GM23248 (cell line): ENCODE measurements around the gene PDE10A. TPM values are rescaled to one million over a fixed set of nuclear protein-coding genes. Genes with fewer than 3 reads are reported as not detected.

Experiments used
- DNase-seq: peaks from one replicate; pipeline ENCODE4 v3.0.0-alpha.2; 2015
- H2AFZ ChIP-seq: fragments of 200-600 bp; sonication (generic); 2 replicates; pipeline ENCODE4 v1.6.1; 2016; ENCODE audit warnings: antibody characterized with exemption
- H3F3A ChIP-seq: fragments of 200-600 bp; sonication (generic); 2 replicates; pipeline ENCODE4 v1.6.1; 2016; ENCODE audit warnings: mild to moderate bottlenecking, antibody characterized with exemption, mixed run types; ENCODE audit not compliant: insufficient read depth
- H3K27ac ChIP-seq: fragments of 200-600 bp; sonication (generic); 2 replicates; pipeline ENCODE4 v1.5.1; 2016; ENCODE audit warnings: mild to moderate bottlenecking
- H3K27me3 ChIP-seq: fragments of 200-600 bp; sonication (generic); replicated peaks from 2 replicates; pipeline ENCODE4 v1.6.1; 2016; ENCODE audit warnings: mild to moderate bottlenecking; ENCODE audit not compliant: insufficient read depth
- H3K36me3 ChIP-seq: fragments of 200-600 bp; sonication (generic); 2 replicates; pipeline ENCODE4 v1.6.1; 2016; ENCODE audit warnings: low read depth, mild to moderate bottlenecking
- H3K4me1 ChIP-seq: fragments of 200-600 bp; sonication (generic); 2 replicates; pipeline ENCODE4 v1.6.1; 2016; ENCODE audit warnings: mild to moderate bottlenecking; ENCODE audit not compliant: insufficient read depth
- H3K4me2 ChIP-seq: fragments of 200-600 bp; sonication (generic); one replicate; pipeline ENCODE4 v1.6.1; 2016; ENCODE audit warnings: mild to moderate bottlenecking; ENCODE audit not compliant: unreplicated experiment
- H3K4me3 ChIP-seq: fragments of 200-600 bp; sonication (generic); 2 replicates; pipeline ENCODE4 v1.5.1; 2016; ENCODE audit warnings: mild to moderate bottlenecking
- H3K79me2 ChIP-seq: fragments of 200-600 bp; sonication (generic); 2 replicates; pipeline ENCODE4 v1.6.1; 2016; ENCODE audit warnings: mild to moderate bottlenecking; ENCODE audit not compliant: insufficient read depth
- H3K9ac ChIP-seq: fragments of 200-600 bp; sonication (generic); 2 replicates; pipeline ENCODE4 v1.6.1; 2016; ENCODE audit warnings: mild to moderate bottlenecking
- H3K9me2 ChIP-seq: fragments of 200-600 bp; sonication (generic); 2 replicates; pipeline ENCODE4 v1.6.1; 2016; ENCODE audit warnings: mixed run types, mild to moderate bottlenecking, moderate library complexity; ENCODE audit not compliant: insufficient read depth
- H3K9me3 ChIP-seq: fragments of 200-600 bp; sonication (generic); one replicate; pipeline ENCODE4 v1.6.1; 2017; ENCODE audit warnings: low read depth
- H4K20me1 ChIP-seq: fragments of 200-600 bp; sonication (generic); 2 replicates; pipeline ENCODE4 v1.6.0; 2016; ENCODE audit not compliant: insufficient read depth
- EZH2 ChIP-seq: fragments of 200-600 bp; sonication (generic); IDR thresholded peaks from 2 replicates; pipeline ENCODE4 v1.6.1; 2018; ENCODE audit warnings: antibody characterized with exemption, mild to moderate bottlenecking; ENCODE audit not compliant: insufficient read depth, poor library complexity, severe bottlenecking
- EZH2phosphoT487 ChIP-seq: fragments of 200-600 bp; sonication (generic); IDR thresholded peaks from 2 replicates; pipeline ENCODE4 v1.6.1; 2018; ENCODE audit warnings: antibody characterized with exemption, moderate library complexity, mild to moderate bottlenecking, low read depth; ENCODE audit not compliant: insufficient read depth
- WGBS, 2 experiments: methylation state at CpG; one replicate each; pipeline ENCODE4 v1.1.6; 2015 to 2017; ENCODE audit warnings: low lambda C conversion rate in 2 of 2, low coverage in 1 of 2; ENCODE audit errors: missing lambda C conversion rate in 2 of 2; 5-methylcytosine and 5-hydroxymethylcytosine counted together
- in situ Hi-C: fragments of 300-500 bp; cut with MboI; formaldehyde crosslinking; loops from 2 replicates; pipeline ENCODE4 v1.15.0; 2020
- polyA plus RNA-seq: library from polyadenylated mRNA; unstranded; fragments of >200 nt; fragmentation: Nextera tagmentation; extraction: Ambion mirVana; gene quantifications from 2 replicates; pipeline ENCODE4 v1.2.1, GENCODE V29; 2016
- total RNA-seq: library from RNA; depleted of rRNA; stranded (reverse); fragments of >200 nt; shearing (Covaris generic); gene quantifications from 2 replicates; pipeline ENCODE4 v1.2.3, GENCODE V29; 2014

The PDE10A gene
- total and polyA plus RNA-seq, 2 experiments from 2014 or later, result 0.11 to 0.21 TPM

DNA sequence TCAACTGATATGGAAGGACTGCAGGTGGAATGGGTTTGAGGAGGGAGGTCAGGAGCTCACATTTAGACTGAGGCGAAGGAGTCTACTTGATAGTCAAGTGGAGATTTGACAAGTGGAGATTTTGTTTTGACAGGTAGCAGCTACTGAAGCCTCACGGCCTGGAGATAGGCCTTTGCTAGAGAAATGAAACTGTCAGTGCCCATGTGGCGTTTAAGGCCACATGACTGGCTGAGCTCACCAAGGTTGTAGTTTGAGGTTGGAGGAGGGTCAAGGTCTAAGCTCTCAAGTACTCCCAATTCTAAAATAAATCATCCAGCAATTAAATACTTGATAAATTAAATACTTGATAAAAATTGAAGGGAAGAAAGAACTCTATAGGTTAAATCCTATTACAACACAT is 273.5 kb downstream of the PDE10A start:
- no peak overlapping the region for H3K4me3 ChIP-seq
- no peaks in the 10 kb centered on the region for H3K79me2 ChIP-seq
- 23 to 24% methylated on average over 3 of the region's 3 CpGs for WGBS, 2 experiments
- no peaks in the 10 kb centered on the region for H3K27me3 ChIP-seq
- H3K9me3 ChIP-seq, result no peaks in the 10 kb centered on the region
- no peak for TF ChIP-seq EZH2phosphoT487
- TF ChIP-seq EZH2, result no peak
- no peak overlapping the region for H3K4me2 ChIP-seq
- in situ Hi-C loops, result no loop called here
- H2AFZ ChIP-seq, result no peak overlapping the region
- H3K9ac ChIP-seq, result no peak overlapping the region
- no peaks in the 10 kb centered on the region for H3K36me3 ChIP-seq
- H3K9me2 ChIP-seq, result no peaks in the 10 kb centered on the region
- DNase-seq, result no peak
- no peaks in the 10 kb centered on the region for H4K20me1 ChIP-seq
- H3K4me1 ChIP-seq, result no peaks in the 10 kb centered on the region
- no peak overlapping the region for H3K27ac ChIP-seq
- H3F3A ChIP-seq, result no peaks in the 10 kb centered on the region

DNA sequence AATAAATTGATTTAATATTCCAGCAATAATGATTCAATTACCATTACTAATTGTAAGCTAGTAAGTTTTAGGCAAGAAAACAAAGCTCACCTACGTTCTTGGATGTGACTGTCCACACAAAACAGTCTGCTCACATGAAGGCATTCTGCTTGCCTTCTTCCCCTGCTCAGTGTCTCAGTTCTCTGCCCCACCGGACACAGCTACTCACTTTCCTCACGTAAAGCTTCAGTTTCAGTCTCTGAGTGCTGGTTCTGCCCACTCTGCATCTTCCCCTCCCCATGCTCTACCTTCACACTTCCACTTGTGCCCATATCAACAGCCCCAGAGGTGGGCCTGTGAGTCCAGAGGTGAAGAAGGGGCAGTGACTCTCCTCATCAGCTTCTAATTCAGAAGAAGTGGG is 279.7 kb downstream of the PDE10A start:
- Histone ChIP-seq H3K4me1 (no peaks in the 10 kb centered on the region), H3K9ac (no peak overlapping the region), H4K20me1 (no peaks in the 10 kb centered on the region), H3K4me3 (no peak overlapping the region), H3K27ac (no peak overlapping the region), H3K4me2 (no peak overlapping the region), H3K79me2 (no peaks in the 10 kb centered on the region), H3K9me2 (no peaks in the 10 kb centered on the region), H3K36me3 (no peaks in the 10 kb centered on the region), H3K9me3 (no peaks in the 10 kb centered on the region), H3F3A (no peaks in the 10 kb centered on the region), H3K27me3 (no peaks in the 10 kb centered on the region), H2AFZ (no peak overlapping the region)
- WGBS, 2 experiments, result 6 to 12% methylated on average over 3 of the region's 3 CpGs
- in situ Hi-C loops, result no loop called here
- DNase-seq, result no peak
- no peak for TF ChIP-seq EZH2
- no peak for TF ChIP-seq EZH2phosphoT487

DNA sequence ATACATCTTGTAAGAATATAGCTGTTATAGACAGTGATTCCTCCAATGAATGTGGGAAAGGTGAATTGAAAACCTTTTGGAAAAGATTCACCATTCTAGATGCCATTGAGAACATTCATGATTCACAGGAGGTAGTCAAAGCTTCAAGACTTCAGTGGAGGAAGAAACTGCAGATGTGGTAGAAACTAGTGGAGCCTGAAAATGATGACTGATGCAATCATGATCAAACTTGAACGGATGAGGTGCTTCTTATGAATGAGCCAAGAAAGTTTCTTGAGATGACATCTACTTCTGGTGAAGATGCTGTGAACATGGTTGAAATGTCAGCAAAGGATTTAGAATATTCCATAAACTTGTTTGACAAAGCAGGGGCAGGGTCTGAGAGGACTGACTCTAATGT is 286.9 kb downstream of the PDE10A start:
- H3K9me3 ChIP-seq, result no peaks in the 10 kb centered on the region
- no peaks in the 10 kb centered on the region for H3F3A ChIP-seq
- no peaks in the 10 kb centered on the region for H3K27me3 ChIP-seq
- in situ Hi-C loops, result no loop called here
- no peak overlapping the region for H3K4me2 ChIP-seq
- no peaks in the 10 kb centered on the region for H3K4me1 ChIP-seq
- H3K79me2 ChIP-seq, result no peaks in the 10 kb centered on the region
- H3K9me2 ChIP-seq, result no peaks in the 10 kb centered on the region
- no peak overlapping the region for H3K4me3 ChIP-seq
- H4K20me1 ChIP-seq, result no peaks in the 10 kb centered on the region
- no peak for DNase-seq
- H2AFZ ChIP-seq, result no peak overlapping the region
- TF ChIP-seq EZH2phosphoT487 (no peak), EZH2 (no peak)
- H3K9ac ChIP-seq, result no peak overlapping the region
- H3K36me3 ChIP-seq, result no peaks in the 10 kb centered on the region
- H3K27ac ChIP-seq, result no peak overlapping the region
- 3 to 5% methylated on average over 1 of the region's 1 CpG for WGBS, 2 experiments

DNA sequence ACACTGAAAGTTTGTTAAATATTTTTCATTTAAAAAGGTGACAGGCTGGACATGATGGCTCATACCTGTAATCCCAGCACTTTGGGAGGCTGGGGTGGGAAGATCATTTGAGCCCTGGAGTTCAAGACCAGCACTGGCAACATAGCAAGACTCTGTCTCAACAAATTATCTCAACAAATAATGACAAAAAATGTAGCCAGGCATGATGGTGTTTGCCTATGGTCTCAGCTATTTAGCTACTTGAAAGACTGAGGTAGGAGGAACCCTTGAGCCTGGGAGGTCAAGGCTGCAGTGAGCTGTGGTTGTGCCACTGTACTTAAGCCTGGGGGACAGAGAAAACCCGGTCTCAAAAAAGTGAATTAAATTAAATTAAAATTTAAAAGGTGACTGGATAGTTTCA is 297.7 kb downstream of the PDE10A start:
- H3F3A ChIP-seq, result no peaks in the 10 kb centered on the region
- no peaks in the 10 kb centered on the region for H3K4me1 ChIP-seq
- WGBS, 2 experiments, result 3 to 6% methylated on average over 1 of the region's 1 CpG
- no peak for DNase-seq
- no peaks in the 10 kb centered on the region for H3K9me2 ChIP-seq
- no peak overlapping the region for H2AFZ ChIP-seq
- no peak overlapping the region for H3K27ac ChIP-seq
- H3K27me3 ChIP-seq, result no peaks in the 10 kb centered on the region
- H3K79me2 ChIP-seq, result no peaks in the 10 kb centered on the region
- no peak overlapping the region for H3K9ac ChIP-seq
- no peak overlapping the region for H3K4me3 ChIP-seq
- H4K20me1 ChIP-seq, result no peaks in the 10 kb centered on the region
- no peaks in the 10 kb centered on the region for H3K36me3 ChIP-seq
- in situ Hi-C loops, result no loop called here
- TF ChIP-seq EZH2 (no peak), EZH2phosphoT487 (no peak)
- no peak overlapping the region for H3K4me2 ChIP-seq
- H3K9me3 ChIP-seq, result no peaks in the 10 kb centered on the region

DNA sequence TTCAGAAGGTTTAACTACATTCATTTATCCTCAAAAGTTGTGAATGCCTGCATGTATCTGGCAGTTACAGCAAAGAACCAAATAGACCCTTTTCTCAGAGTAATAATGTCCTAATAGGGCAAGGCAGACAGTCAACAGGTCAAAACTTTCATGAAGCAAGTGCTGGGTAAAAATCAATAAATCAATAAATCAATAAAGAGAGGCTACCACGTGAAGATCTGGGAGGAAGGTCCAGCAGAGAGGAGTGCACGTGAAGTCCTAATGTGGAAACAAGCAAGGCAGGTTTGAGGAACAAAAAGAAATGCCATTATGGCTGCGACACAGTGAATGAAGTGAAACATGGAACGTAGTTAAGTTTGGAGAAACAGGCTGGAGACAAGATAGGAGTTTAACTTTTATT is 317.3 kb downstream of the PDE10A start:
- H3F3A ChIP-seq, result no peaks in the 10 kb centered on the region
- WGBS, 2 experiments, result 25 to 35% methylated on average over 4 of the region's 4 CpGs
- no peak overlapping the region for H3K27ac ChIP-seq
- H3K4me1 ChIP-seq, result no peaks in the 10 kb centered on the region
- TF ChIP-seq EZH2 (no peak), EZH2phosphoT487 (no peak)
- H3K36me3 ChIP-seq, result no peaks in the 10 kb centered on the region
- H3K4me2 ChIP-seq, result no peak overlapping the region
- no peaks in the 10 kb centered on the region for H3K79me2 ChIP-seq
- H3K4me3 ChIP-seq, result no peak overlapping the region
- H2AFZ ChIP-seq, result no peak overlapping the region
- H3K9me3 ChIP-seq, result no peaks in the 10 kb centered on the region
- in situ Hi-C loops, result no loop called here
- no peak overlapping the region for H3K9ac ChIP-seq
- DNase-seq, result no peak
- H3K9me2 ChIP-seq, result 0 out of 2 replicates have a peak, but pooled peaks cover 2% of the 10 kb centered on the region
- no peaks in the 10 kb centered on the region for H4K20me1 ChIP-seq
- no peaks in the 10 kb centered on the region for H3K27me3 ChIP-seq
